ENCODE data around the gene DUSP1. TPM values are rescaled to one million over a fixed set of nuclear protein-coding genes. Genes with fewer than 3 reads are reported as not detected.

DUSP1 gene
- total RNA-seq, 4 donors from 2014 or later, result 222 to 415 (median 252) TPM

GRCh38 chr5:172802112-172802511 is 31.1 kb upstream of the DUSP1 start:
- Histone ChIP-seq H3K9me3 (no peaks in the 10 kb centered on the region), H3K4me3 (no peak overlapping the region), H3K4me1 (peaks cover 6 to 50% (median 41%) of the 10 kb centered on the region in 3 donors), H3K27me3 (no peaks in the 10 kb centered on the region), H3K27ac (peak overlapping the region in 3 of 4 donors; percentile 21 to 82 (median 69)), H3K36me3 (no peaks in the 10 kb centered on the region)
- intact Hi-C loops (cut with DNase I), result no loop called here
- DNase-seq, result no peak
- 92 to 95% methylated on average over 2 of the region's 2 CpGs for WGBS, 2 donors
- TF ChIP-seq, protein P1, sequence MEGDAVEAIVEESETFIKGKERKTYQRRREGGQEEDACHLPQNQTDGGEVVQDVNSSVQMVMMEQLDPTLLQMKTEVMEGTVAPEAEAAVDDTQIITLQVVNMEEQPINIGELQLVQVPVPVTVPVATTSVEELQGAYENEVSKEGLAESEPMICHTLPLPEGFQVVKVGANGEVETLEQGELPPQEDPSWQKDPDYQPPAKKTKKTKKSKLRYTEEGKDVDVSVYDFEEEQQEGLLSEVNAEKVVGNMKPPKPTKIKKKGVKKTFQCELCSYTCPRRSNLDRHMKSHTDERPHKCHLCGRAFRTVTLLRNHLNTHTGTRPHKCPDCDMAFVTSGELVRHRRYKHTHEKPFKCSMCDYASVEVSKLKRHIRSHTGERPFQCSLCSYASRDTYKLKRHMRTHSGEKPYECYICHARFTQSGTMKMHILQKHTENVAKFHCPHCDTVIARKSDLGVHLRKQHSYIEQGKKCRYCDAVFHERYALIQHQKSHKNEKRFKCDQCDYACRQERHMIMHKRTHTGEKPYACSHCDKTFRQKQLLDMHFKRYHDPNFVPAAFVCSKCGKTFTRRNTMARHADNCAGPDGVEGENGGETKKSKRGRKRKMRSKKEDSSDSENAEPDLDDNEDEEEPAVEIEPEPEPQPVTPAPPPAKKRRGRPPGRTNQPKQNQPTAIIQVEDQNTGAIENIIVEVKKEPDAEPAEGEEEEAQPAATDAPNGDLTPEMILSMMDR (IDR thresholded peaks at IDR 0.05), result no peak
- no peak for TF ChIP-seq POLR2A (IDR thresholded peaks at IDR 0.05)

- TF ChIP-seq POLR2A (IDR thresholded peaks at IDR 0.05), result no peak
- TF ChIP-seq, protein P1 (IDR thresholded peaks at IDR 0.05), result no peak
- H3K36me3 ChIP-seq, result no peaks in the 10 kb centered on the region
- intact Hi-C loops (cut with DNase I), result no loop called here
Measured at GRCh38 chr5:172801179-172801671, 30.2 kb upstream of the DUSP1 start.

GRCh38 chr5:172800088-172800551 is 29.1 kb upstream of the DUSP1 start:
- H3K4me1 ChIP-seq, result peaks cover 8 to 60% (median 49%) of the 10 kb centered on the region in 3 donors
- 24 to 45% methylated on average over 3 to 9 of the region's 16 CpGs for WGBS, 2 donors
- H3K36me3 ChIP-seq, result no peaks in the 10 kb centered on the region
- no peaks in the 10 kb centered on the region for H3K27me3 ChIP-seq
- peak; percentile 24 for DNase-seq
- no peak overlapping the region for H3K4me3 ChIP-seq
- TF ChIP-seq, protein P1 (IDR thresholded peaks at IDR 0.05), result no peak
- TF ChIP-seq POLR2A (IDR thresholded peaks at IDR 0.05), result peak in 2 of 4 donors; percentile 7 to 40
- intact Hi-C loops (cut with DNase I), result no loop called here
- H3K27ac ChIP-seq, result peak overlapping the region; percentile 69 to 89 (median 78)
- H3K9me3 ChIP-seq, result no peaks in the 10 kb centered on the region

More at GRCh38 chr5:172801179-172801671, 30.2 kb upstream of the DUSP1 start:
- DNase-seq, result no peak
- Histone ChIP-seq H3K27ac (peak overlapping the region; percentile 69 to 89 (median 78)), H3K4me1 (peaks cover 6 to 49% (median 38%) of the 10 kb centered on the region in 3 donors), H3K27me3 (no peaks in the 10 kb centered on the region), H3K4me3 (no peak overlapping the region), H3K9me3 (no peaks in the 10 kb centered on the region)
- WGBS, 2 donors, result 48% methylated on average over 4 of the region's 4 CpGs

DNA sequence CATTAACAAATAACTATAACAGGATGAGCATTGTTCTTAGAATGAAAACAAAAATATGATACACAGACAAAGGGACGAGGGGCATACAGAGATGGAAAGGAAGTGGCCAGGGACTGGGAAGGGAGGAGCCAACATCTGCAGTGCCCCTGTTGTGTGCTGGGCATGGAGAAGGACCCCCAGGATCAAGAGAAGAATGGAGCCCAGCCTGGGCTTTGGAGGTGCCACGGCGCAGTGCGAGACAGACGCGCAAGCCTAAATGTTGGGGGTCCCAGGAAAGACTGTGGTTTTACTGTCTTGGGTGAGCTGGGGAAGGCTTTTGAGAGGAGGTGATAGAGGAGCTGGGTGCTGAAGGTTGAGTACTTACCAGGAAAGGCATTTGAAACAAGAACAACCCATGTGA is 28.4 kb upstream of the DUSP1 start:
- Histone ChIP-seq H3K9me3 (no peaks in the 10 kb centered on the region), H3K27ac (peak overlapping the region; percentile 69 to 89 (median 78)), H3K4me1 (peaks cover 10 to 67% (median 56%) of the 10 kb centered on the region in 3 donors), H3K4me3 (no peak overlapping the region), H3K27me3 (no peaks in the 10 kb centered on the region), H3K36me3 (no peaks in the 10 kb centered on the region)
- no peak for DNase-seq
- intact Hi-C loops (cut with DNase I), result no loop called here
- TF ChIP-seq, protein P1 (IDR thresholded peaks at IDR 0.05), result no peak
- TF ChIP-seq POLR2A (IDR thresholded peaks at IDR 0.05), result no peak
- 89 to 91% methylated on average over 6 of the region's 6 CpGs for WGBS, 2 donors

- H3K27ac ChIP-seq, result peak overlapping the region; percentile 69 to 89 (median 78)
- DNase-seq, result no peak
- H3K4me1 ChIP-seq, result peaks cover 10 to 69% (median 63%) of the 10 kb centered on the region in 3 donors
- H3K4me3 ChIP-seq, result no peak overlapping the region
- H3K36me3 ChIP-seq, result no peaks in the 10 kb centered on the region
- H3K27me3 ChIP-seq, result no peaks in the 10 kb centered on the region
- no peaks in the 10 kb centered on the region for H3K9me3 ChIP-seq
- WGBS, 2 donors, result 56 to 61% methylated on average over 12 to 14 of the region's 14 CpGs
- TF ChIP-seq, protein P1 (IDR thresholded peaks at IDR 0.05), result no peak
- no peak for TF ChIP-seq POLR2A (IDR thresholded peaks at IDR 0.05)
- intact Hi-C loops (cut with DNase I), result no loop called here
Measured at GRCh38 chr5:172798422-172799215, 27.6 kb upstream of the DUSP1 start.

Measured in esophagus squamous epithelium (tissue), 5 donors.